Limb (tissue), 2 donors: ENCODE data around the gene CARD11.
"Not testable (repeated sequence)": the region's sequence is repeated elsewhere in the genome, so short reads cannot be mapped to it uniquely, and the experiment has no call there.

ENCODE experiments used
- DNase-seq, 2 donors: peaks; one replicate each; pipeline ENCODE4 v3.0.0-alpha.2; 2016; ENCODE audit errors: extremely low spot score in 2 of 2

CARD11 gene

DNA sequence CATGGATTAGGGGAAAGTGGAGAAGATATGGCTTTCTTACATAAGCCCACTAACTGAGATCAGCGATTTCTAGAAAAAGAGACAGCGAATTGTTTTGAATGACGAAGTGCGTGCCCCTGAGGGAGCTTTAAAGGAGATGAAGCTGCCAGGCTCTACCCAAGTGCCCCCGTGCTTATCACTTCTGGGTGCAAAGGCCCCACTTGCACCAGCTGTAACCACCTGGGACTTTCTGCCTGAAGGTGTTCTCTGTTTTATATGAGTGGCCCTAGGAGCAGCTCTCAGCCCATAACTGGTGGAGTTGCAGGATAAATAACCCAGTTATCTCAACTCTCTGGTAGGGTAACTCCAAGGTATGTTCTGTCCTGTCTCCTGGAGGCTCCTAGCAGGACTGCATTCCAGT lies 20.4 kb upstream of the CARD11 start:
- no peak for DNase-seq

DNA sequence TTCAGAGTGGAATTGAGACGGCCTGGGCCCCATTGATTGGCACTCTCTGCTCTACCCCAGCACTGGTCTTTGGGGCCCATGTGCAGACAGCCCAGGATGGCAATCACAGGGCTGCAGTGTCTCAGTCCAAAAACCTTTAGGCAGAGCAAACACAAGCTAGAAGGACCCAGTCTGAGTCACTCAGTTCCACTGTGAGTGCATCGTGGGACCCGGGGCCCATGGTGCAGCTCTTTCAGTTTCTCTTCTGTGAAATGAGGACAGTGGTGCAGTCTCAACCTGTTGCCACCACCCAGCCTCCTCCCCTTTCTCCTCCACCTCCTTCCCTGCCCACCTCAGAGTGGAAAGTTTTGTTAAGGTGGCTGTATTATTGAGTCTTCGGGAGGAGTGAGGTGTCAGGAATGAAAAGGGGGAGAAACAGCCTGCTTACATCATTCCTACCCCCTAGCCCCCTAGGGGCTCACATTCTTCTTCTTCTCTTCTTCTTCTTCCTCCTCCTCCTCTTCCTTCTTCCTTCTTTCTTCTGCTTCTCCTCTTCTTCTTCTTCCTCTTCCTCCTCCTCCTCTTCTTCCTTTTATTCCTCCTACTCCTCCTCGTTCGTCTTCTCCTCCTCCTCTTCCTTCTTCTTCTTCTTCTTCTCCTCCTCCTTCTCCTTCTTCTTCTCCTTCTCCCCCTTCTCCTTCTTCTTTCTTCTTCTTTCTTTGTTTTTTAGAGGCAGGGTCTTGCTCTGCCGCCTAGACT lies 19.5 kb upstream of the CARD11 start:
- DNase-seq = no peak

DNA sequence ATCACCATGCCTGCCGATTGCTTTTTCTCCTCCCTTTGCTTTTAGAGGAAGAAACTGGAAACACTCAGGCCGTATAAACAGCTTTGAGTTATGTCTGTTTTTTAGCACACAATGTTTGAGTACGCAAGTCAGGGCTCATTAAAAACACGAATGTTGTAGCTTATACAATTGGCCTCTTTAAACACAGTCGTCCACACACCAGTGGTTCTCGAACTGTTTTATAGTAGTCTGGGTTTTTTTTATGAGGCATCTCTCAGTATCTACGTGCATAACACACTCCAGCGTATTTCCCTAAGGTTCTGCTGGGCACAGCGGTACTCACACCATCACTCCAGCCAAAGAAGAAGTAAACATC lies 13.4 kb upstream of the CARD11 start:
- DNase-seq = no peak

DNA sequence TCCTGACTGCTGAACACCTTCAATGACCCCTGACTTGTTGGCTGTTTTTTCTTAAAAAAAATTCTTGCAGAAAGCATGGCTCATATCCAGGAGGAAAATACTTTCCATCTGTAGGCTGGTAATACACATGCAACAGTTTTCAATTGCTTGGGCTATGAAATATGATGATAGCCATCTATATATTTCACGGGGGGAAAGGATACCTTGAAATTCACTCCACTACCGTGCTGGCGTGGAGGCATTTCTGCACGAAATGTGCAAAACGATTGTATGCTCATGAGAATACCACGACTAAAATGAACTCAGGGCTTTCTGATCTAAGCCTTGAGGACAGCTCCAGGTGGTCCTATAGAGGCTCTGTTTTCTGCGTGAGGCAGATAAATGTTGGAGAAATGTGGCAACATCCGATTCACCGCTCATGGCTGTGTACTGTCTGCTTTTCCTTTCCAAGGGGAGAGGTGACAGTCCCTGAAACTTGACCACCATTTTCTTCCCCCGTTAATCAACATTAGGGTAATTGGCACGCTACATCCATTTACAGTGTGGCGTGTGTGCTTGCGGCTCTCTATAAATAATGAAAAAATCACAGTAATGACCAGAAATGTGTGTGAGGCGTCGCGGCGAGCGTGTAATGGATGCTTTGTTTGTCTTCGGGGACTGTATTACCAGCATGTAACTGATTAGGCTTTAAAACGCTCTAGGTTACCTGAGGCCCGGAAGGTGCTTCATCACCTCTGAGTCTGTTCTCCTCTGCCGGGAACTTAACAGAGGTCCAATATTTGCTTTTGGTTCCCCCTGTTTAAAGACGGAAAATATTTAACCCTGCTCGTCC lies 12.8 kb upstream of the CARD11 start:
- no peak for DNase-seq

DNA sequence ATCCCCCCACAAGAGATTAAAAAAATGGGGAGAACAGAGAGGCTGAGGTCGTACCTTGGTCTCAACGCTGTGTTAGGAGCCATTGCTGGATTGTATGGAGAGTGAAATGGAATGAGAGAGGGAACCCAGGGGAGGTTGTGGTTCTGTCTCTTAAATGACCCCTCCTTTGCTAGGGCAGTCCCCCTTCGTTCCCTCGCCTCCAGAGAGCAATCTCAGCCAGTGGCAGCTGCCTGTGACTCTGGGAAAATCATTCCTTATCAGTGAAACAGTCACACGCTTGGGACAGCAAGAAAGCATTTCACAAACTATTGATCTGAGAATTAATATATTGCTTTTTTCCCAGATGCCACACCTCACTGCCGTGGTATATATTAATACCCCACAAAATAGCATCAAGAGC lies 12.0 kb upstream of the CARD11 start:
- DNase-seq = no peak

DNA sequence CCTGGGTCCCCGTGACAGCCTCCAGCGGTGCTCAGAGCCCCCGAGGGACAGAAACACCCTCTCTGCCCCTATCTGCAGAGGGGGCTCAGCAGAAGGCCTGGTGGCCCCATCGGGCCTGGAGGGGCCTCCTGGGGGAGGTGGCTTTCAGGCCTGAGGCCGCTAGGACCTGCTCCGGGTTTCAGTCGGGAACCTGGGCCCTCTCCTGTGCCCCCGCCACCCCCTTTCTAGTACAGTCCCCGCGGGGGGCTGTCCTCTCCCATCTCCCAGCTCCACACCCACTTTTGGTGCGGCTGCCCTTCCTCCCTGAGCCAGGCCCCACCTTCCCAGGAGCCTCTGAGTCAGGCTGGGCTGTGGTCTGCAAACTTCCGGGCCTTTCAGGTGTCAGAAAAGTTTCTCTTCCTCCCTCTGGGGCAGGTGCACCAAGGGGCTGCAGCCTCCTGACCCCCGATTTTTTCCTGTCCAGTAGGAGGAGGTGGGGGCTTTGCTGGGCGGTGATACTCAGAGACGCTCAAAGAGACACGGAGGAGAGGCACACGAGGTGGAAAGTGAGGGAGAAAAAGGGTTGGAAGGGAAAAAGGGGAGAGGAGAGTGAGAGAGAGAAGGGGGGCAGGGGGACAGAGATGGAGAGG lies 692 bp downstream of the CARD11 start:
- no peak for DNase-seq

DNA sequence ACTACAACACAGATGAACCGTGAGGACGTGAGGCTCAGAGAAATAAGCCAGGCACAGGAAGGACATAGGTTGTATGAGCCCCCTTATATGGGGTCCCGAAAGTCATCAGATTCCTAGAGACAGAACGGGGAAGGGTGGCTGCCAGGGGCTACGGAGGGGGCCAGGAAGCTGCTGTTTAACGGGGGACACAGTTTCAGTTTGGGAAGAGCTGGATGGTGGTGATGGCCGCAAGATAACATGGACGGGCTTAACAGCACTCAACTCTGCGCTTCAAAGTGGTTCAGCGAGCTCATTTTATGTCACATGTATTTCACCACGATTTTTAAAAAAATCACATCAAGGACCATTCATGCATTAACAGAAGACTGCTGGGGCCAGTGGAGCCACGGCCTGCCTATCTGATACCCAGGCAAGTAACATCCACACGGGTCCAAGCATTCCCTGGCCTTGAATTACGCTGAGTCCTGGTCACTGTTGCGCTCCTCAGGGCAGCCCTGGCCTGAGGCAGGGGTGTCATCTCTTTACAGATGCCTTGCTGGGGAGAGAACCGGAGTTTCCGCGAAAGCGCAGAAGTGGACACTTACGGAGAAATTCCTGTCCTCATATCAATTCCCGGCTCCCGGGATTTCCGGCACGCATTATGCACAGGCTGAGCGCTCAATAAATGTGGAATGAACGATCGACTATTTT lies 1.5 kb downstream of the CARD11 start:
- no peak for DNase-seq

DNA sequence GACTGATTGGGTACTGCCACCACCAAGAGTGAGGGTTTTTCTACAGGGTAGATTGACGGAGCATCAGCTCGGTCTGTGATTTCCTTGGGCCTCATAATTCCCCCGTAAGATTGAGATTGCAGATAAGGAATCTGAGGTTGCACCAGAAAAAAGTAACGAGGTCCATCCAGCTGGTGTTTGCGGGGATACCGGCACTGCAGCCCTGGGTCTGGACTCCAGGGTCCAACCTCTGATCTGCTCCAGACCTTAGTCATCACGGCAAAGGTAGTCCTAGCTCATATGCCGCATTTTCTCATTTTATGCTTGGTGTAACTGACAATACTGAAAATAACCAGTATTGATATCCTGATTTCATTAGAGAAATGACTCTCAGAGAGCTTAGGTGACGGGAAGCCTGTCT lies 3.9 kb downstream of the CARD11 start:
- DNase-seq = no peak

DNA sequence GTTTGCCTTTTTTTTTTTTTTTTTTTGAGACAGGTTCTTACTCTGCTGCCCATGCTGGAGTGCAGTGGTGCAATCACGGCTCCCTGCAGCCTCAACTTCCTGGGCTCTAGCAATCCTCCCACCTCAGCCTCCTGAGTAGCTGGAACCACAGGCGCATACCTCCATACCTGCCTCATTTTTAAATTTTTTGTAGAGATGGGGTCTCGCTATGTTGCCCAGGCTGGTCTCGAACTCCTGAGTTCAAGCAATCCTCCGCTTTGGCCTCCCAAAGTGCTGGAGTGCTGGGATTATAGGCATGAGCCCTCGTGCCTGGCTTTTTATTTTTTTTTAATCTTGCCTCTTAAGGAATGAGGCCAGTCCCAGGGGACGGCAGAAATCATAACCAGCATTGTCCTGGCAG lies 5.7 kb downstream of the CARD11 start:
- DNase-seq = not testable (repeated sequence)

DNA sequence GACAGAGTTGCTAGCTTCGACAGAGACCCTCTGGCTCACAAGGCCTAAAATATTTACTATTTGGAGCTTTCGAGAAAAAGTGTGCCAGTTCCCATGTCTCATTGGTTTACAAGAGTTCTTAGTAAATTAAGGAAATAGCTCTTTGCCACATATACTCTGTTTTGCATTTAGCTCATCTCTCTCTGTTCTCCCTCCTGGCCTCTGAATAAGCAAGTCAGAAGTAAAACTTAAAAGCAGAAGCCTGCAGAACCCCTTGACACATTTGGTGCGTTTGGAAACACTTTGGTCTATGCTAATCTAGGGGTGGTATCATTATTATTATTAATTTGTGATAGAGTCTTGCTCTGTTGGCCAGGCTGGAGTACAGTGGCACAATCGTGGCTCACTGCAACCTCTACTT lies 6.4 kb downstream of the CARD11 start:
- DNase-seq = no peak

DNA sequence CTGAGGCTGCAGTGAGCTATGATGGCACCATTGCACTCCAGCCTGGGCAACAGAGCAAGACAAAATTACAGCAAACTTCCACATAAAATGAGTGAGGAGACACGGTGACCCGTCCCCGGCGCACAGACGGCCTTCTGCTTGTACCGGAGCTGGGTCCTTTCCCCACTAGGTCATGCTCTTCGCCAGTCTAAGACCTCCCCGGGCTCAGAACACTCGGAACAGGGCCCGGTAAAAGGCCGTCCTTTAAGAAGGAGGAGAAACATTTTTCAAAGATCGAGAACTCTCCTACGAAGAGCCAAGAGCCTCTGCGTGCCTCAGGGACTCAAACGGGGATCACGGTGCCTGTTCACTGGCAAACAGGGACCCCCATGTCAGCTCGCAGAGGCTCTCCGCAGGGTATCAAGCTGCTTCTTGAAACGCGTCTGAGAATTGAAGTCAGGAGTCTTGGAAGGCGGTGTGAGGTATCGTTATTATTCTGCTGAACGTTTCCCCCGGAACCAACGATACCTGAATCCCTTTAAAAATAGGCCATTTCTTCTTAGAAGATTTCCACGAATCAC lies 9.0 kb downstream of the CARD11 start:
- DNase-seq = no peak

DNA sequence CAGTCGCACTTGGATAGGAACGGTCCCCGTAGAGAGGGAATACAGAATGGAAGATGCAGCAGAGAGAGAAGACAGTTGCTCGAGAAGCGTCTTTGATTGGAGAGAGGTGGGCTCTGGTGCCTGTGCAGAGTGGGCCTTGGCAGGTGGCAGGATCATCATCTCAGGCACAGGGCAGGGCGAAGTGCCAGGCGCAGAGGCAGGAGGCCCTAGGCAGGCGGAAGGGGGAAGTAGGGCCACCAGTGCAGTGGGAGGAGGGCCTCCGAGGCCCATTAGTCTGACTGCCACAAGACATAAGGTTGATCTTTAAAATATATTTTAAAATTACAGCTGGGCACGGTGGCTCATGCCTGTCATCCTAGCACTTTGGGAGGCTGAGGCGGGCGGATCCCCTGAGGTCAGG lies 10.1 kb downstream of the CARD11 start:
- no peak for DNase-seq

DNA sequence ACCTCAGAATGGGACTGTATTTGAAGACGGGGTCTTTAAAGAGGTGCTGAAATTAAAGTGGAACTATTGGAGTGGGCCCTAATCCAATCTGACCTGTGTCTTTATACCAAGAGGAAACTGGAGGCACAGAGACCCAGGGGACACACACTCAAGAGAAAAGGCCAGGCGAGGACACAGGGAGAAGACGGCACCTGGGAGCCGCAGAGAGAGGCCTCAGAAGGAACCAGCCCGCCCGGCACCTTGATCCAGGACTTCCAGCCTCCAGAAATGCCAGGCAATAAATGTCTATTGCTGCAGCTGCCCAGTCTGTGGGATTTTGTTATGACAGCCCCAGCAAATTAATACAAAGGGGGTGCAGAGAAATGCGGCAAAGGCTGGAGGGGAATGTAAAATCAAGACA lies 10.5 kb downstream of the CARD11 start:
- DNase-seq = no peak

DNA sequence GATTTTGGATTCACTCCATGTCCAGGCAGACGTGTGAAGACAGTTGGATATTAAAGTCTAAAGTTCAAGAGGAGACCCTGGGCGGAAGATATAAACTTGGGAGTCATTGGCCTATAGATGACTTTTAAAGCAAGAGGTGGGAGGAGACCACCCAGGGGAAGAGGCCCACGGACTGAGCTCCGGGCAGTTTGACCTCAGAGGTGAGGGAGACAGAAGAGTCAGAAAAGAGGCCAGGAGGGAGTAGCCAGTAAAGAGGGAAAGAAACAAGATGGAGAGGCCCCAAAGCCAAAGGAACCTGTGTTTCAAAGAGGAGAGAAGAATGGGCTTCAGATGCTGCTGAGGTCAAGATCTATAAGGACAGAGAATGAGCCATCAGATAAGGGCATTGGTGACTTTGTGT lies 11.4 kb downstream of the CARD11 start:
- no peak for DNase-seq

DNA sequence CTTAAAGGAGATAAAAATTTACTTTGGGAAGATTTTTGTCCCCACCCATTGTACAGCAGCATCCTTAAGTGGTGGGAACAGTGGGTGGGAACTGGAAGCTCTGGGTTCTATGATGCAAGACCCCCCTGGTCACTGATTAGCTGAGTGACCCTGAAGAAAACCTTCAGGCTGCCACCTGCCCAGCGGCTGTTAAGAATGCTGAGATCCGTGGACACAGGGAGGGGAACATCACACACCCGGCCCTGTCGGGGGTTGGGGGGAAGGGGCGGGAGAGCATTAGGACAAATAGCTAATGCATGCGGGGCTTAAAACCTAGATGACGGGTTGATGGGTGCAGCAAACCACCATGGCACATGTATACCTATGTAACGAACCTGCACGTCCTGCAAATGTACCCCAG lies 14.5 kb downstream of the CARD11 start:
- DNase-seq = no peak

DNA sequence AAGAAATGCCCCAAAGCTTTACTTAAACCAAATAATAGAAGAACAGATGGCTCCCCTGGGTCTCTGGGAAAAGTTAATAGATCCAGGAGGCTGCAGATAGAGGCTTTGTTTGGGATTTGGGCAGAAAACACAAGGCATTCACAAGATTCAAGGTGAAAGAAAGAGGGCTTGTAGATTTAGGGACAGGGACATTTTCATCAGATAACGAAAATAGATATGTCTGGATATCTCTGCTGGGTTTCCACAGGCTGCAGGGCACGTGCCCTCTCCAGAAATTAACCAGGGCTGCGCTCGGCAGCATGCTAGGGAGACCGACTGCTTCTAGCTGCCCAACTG lies 14.9 kb downstream of the CARD11 start:
- DNase-seq = no peak

DNA sequence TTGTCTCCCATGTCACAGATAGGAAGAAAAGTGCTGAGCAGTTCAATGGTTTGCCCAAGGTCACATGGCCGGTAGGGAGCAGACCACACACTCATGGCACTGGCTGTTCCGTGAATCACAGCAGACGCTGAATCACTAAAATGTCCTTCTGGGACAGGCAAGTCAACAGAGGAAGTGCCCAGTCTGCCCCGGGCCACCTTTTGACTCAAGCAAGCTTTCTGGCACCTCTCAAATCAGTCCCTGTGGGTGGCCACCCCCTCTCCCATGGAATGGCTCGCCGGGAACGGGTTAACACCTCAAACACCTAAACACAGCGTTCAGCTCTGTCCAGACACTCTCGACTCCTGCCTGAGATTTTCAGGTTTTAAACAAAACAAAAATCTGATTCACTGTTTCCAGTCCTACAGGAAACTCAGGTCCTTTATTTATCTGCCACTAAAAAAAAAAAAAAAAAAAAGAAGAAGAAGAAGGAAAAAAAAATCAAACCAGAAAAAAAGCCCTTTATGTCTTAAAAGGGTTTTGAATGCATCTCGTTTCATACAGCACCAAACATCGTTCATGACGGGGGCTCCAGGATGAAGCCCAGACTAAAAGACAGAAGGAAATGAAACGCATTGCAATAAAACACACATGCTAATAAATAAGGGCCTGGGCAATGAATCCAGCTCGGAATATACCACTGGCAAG lies 15.5 kb downstream of the CARD11 start:
- no peak for DNase-seq

DNA sequence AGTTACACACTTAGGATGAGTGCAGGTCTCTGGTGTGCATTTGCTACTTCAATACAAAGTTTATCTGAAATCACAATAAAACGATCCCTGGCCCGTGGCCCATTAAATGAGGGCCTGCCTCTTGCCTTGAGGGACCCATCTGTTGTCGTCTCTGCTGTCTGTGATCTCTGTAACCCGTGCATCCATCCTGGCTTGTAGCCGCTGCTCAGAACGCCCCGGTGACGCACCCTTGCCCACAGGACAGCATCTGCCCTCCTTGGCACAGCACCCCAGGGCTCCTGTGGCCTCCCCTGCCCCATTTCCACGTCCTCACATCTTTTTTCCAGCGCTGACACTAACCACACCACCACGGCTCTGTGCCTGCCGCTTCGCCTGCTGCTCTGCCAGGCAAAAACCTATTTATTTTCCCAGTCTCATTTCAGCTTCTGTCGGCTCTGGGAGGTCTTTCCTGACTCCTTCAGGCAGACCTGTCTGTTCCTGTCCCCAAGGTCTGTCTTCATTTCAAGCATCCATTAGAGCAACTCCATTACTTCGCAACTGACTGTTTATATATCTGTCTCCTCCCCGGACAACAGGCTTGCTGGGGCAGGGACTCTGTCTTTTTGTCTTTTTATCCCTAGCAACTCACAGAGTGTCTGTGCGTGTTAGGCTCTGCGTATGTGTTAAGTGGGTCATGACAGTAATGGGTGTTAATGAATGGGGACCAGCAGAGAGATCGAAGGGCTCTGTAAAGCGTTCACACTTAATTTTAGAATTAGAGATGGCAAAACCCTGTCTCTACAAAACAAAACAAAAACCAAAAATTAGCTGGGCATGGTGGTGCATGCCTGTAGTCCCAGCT lies 16.4 kb downstream of the CARD11 start:
- DNase-seq = no peak

DNA sequence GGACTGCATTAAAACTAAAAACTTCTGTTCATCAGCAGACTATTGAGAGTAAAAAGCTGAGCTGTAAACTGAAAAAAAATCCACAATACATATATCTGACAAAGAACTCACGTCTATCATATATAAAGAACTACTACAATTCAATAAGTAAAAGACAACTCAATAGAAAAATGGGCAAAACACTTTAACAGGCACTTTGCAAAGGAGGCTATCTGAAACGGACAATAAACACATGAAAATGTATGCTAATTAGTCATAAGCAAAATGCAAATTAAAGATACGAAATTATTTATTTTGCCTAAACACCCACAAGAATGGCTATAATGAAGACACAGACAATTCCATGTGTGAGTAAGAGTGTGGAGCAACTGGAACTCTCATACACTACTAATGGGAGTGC lies 18.1 kb downstream of the CARD11 start:
- DNase-seq = no peak

DNA sequence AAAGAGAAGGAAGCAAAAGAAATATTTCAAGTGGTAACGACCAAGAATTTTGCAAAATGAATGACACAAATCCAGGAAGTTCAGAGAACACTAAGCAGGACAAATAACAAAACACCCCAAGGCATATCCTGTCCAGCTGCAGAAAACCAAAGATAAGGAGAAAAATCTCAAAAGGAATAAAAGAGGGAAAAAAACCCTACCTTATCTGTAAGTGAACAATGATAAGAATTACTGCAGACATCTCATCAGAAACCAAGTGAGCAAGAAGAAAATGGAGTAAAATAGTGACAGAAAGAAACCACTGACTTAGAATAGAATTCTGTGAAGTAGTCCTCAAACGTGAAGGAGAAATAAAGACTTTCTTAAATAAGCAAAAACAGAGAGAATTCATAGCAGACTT lies 21.8 kb downstream of the CARD11 start:
- no peak for DNase-seq
